ENCODE measurements around the gene TCAP.

The TCAP gene

GRCh38 chr17:39628655-39629493 lies 36.3 kb upstream of the TCAP start:
- no peaks in the 10 kb centered on the region for H3K9me3 ChIP-seq (ENCODE audit: insufficient read depth, low read length)
- no peaks in the 10 kb centered on the region for H4K20me1 ChIP-seq (ENCODE audit: low read depth, low read length)
- no peaks in the 10 kb centered on the region for H3K36me3 ChIP-seq (ENCODE audit: low read length)
- no peak for TF ChIP-seq EZH2phosphoT487 (conservative IDR thresholded peaks at IDR 0.05; ENCODE audit: low read length)
- H3K4me2 ChIP-seq (ENCODE audit: low read depth, low read length, poor library complexity, severe bottlenecking), result no peak overlapping the region
- no peak overlapping the region for H3K27ac ChIP-seq (ENCODE audit: low read depth, low read length)
- H3K4me3 ChIP-seq (ENCODE audit: insufficient read depth, low read length, poor library complexity, severe bottlenecking), result no peak overlapping the region
- no peaks in the 10 kb centered on the region for H3F3A ChIP-seq (ENCODE audit: insufficient read depth)
- H3K27me3 ChIP-seq (ENCODE audit: low read length), result no peaks in the 10 kb centered on the region
- no peaks in the 10 kb centered on the region for H3K9me2 ChIP-seq (replicated peaks; ENCODE audit: insufficient read depth, low read length)
- no peaks in the 10 kb centered on the region for H3K79me2 ChIP-seq (ENCODE audit: insufficient read depth, low read length)
- no peak overlapping the region for H3K9ac ChIP-seq (ENCODE audit: low read length)
- H2AFZ ChIP-seq (ENCODE audit: low read depth, low read length, severe bottlenecking), result no peak overlapping the region

GRCh38 chr17:39629494-39629880 lies 35.7 kb upstream of the TCAP start:
- Histone ChIP-seq H3K4me2 (ENCODE audit: low read depth, low read length, poor library complexity, severe bottlenecking) (no peak overlapping the region), H3F3A (ENCODE audit: insufficient read depth) (no peaks in the 10 kb centered on the region), H3K4me3 (ENCODE audit: insufficient read depth, low read length, poor library complexity, severe bottlenecking) (no peak overlapping the region), H3K79me2 (ENCODE audit: insufficient read depth, low read length) (no peaks in the 10 kb centered on the region), H3K9ac (ENCODE audit: low read length) (no peak overlapping the region), H3K27me3 (ENCODE audit: low read length) (no peaks in the 10 kb centered on the region), H3K9me2 (replicated peaks; ENCODE audit: insufficient read depth, low read length) (no peaks in the 10 kb centered on the region), H3K9me3 (ENCODE audit: insufficient read depth, low read length) (no peaks in the 10 kb centered on the region), H2AFZ (ENCODE audit: low read depth, low read length, severe bottlenecking) (no peak overlapping the region), H3K27ac (ENCODE audit: low read depth, low read length) (no peak overlapping the region), H3K36me3 (ENCODE audit: low read length) (no peaks in the 10 kb centered on the region), H4K20me1 (ENCODE audit: low read depth, low read length) (no peaks in the 10 kb centered on the region)
- TF ChIP-seq CTCF (IDR thresholded peaks at IDR 0.05; ENCODE audit: insufficient read depth, low read length, poor library complexity, severe bottlenecking) (no peak), EZH2phosphoT487 (conservative IDR thresholded peaks at IDR 0.05; ENCODE audit: low read length) (no peak)

GRCh38 chr17:39629898-39630297 lies 35.3 kb upstream of the TCAP start:
- Histone ChIP-seq H3K9me2 (replicated peaks; ENCODE audit: insufficient read depth, low read length) (no peaks in the 10 kb centered on the region), H4K20me1 (ENCODE audit: low read depth, low read length) (no peaks in the 10 kb centered on the region), H2AFZ (ENCODE audit: low read depth, low read length, severe bottlenecking) (no peak overlapping the region), H3K9ac (ENCODE audit: low read length) (no peak overlapping the region), H3K36me3 (ENCODE audit: low read length) (no peaks in the 10 kb centered on the region), H3K27ac (ENCODE audit: low read depth, low read length) (no peak overlapping the region), H3K4me3 (ENCODE audit: insufficient read depth, low read length, poor library complexity, severe bottlenecking) (no peak overlapping the region), H3K4me2 (ENCODE audit: low read depth, low read length, poor library complexity, severe bottlenecking) (no peak overlapping the region), H3F3A (ENCODE audit: insufficient read depth) (no peaks in the 10 kb centered on the region), H3K27me3 (ENCODE audit: low read length) (no peaks in the 10 kb centered on the region), H3K9me3 (ENCODE audit: insufficient read depth, low read length) (no peaks in the 10 kb centered on the region), H3K79me2 (ENCODE audit: insufficient read depth, low read length) (no peaks in the 10 kb centered on the region)
- TF ChIP-seq EZH2phosphoT487 (conservative IDR thresholded peaks at IDR 0.05; ENCODE audit: low read length) (no peak), CTCF (IDR thresholded peaks at IDR 0.05; ENCODE audit: insufficient read depth, low read length, poor library complexity, severe bottlenecking) (no peak)

GRCh38 chr17:39631403-39631802 lies 33.7 kb upstream of the TCAP start:
- Histone ChIP-seq H3K36me3 (ENCODE audit: low read length) (no peaks in the 10 kb centered on the region), H3K27ac (ENCODE audit: low read depth, low read length) (no peak overlapping the region), H3K9ac (ENCODE audit: low read length) (no peak overlapping the region), H4K20me1 (ENCODE audit: low read depth, low read length) (no peaks in the 10 kb centered on the region), H3F3A (ENCODE audit: insufficient read depth) (no peaks in the 10 kb centered on the region), H3K27me3 (ENCODE audit: low read length) (no peaks in the 10 kb centered on the region), H3K4me2 (ENCODE audit: low read depth, low read length, poor library complexity, severe bottlenecking) (no peak overlapping the region), H3K9me3 (ENCODE audit: insufficient read depth, low read length) (no peaks in the 10 kb centered on the region), H2AFZ (ENCODE audit: low read depth, low read length, severe bottlenecking) (no peak overlapping the region), H3K4me3 (ENCODE audit: insufficient read depth, low read length, poor library complexity, severe bottlenecking) (no peak overlapping the region), H3K79me2 (ENCODE audit: insufficient read depth, low read length) (no peaks in the 10 kb centered on the region), H3K9me2 (replicated peaks; ENCODE audit: insufficient read depth, low read length) (no peaks in the 10 kb centered on the region)
- TF ChIP-seq EZH2phosphoT487 (conservative IDR thresholded peaks at IDR 0.05; ENCODE audit: low read length), result no peak

All from SU-DHL-6 (cell line).